Glutamatergic neuron (in vitro differentiated cells): ENCODE results near the gene TMIGD3. TPM values are rescaled to one million over a fixed set of nuclear protein-coding genes. Genes with fewer than 3 reads are reported as not detected.

ENCODE experiments used
- DNase-seq: peaks from one replicate; pipeline ENCODE4 v3.0.0; 2022
- H3K27ac Mint-ChIP-seq: one replicate; pipeline ENCODE4 v1.8.0; 2020; ENCODE audit warnings: mild to moderate bottlenecking, mixed read lengths, inconsistent platforms; ENCODE audit not compliant: unreplicated experiment
- H3K27me3 Mint-ChIP-seq: one replicate; pipeline ENCODE4 v1.8.0; 2020; ENCODE audit warnings: mild to moderate bottlenecking, moderate library complexity, mixed read lengths, inconsistent platforms; ENCODE audit not compliant: unreplicated experiment
- H3K36me3 Mint-ChIP-seq: one replicate; pipeline ENCODE4 v1.8.0; 2020; ENCODE audit warnings: mild to moderate bottlenecking, mixed read lengths, inconsistent platforms; ENCODE audit not compliant: unreplicated experiment
- H3K4me1 Mint-ChIP-seq: one replicate; pipeline ENCODE4 v1.8.0; 2020; ENCODE audit warnings: mild to moderate bottlenecking, low read depth, mixed read lengths, inconsistent platforms; ENCODE audit not compliant: unreplicated experiment
- H3K4me3 Mint-ChIP-seq: one replicate; pipeline ENCODE4 v1.8.0; 2020; ENCODE audit warnings: mild to moderate bottlenecking, mixed read lengths, inconsistent platforms; ENCODE audit not compliant: unreplicated experiment
- H3K9me3 Mint-ChIP-seq: one replicate; pipeline ENCODE4 v1.8.0; 2020; ENCODE audit warnings: mild to moderate bottlenecking, moderate library complexity, mixed read lengths, inconsistent platforms; ENCODE audit not compliant: unreplicated experiment
- total RNA-seq: library from RNA; stranded (reverse); fragmentation: NEBNext Ultra II Directional; extraction: Animal tissue kit (Norgen Biotek cat#: 25700); gene quantifications from one replicate; pipeline ENCODE4 v1.2.1, GENCODE V29; 2021; ENCODE audit not compliant: unreplicated experiment
- TF ChIP-seq, protein P1 (sequence below): fragments of 200-600 bp; sonication (generic); IDR thresholded peaks from one replicate; pipeline ENCODE4 v1.5.0; 2021; ENCODE audit not compliant: partially characterized antibody, unreplicated experiment

TMIGD3 gene
- total RNA-seq, 1 donor from 2014 or later, result not detected

DNA sequence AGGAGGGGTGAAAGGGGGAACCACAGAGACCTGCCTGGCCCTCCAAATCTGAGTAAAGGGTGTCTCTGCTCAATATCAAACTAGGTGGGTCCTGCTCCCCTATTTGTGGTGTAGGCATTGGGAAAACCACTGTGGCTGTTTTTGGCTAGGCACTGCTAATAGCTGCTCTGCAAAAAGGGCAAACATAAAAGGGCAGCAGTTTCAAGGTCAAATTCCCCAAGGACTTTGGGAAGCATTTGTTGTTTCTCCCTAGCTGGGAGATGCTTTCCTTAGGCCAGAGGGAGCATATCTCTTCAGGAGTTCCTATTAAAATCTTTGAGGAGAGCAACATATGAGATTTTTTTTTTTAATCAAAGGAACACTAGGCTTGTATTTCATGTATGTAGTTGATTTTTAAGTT is 27.2 kb downstream of the TMIGD3 start:
- Mint-ChIP-seq H3K9me3 (no peaks in the 10 kb centered on the region), H3K4me3 (no peak overlapping the region), H3K4me1 (peaks cover 17% of the 10 kb centered on the region), H3K27me3 (peaks cover 2% of the 10 kb centered on the region), H3K36me3 (no peaks in the 10 kb centered on the region), H3K27ac (no peak overlapping the region)
- DNase-seq, result no peak
- TF ChIP-seq, protein P1, sequence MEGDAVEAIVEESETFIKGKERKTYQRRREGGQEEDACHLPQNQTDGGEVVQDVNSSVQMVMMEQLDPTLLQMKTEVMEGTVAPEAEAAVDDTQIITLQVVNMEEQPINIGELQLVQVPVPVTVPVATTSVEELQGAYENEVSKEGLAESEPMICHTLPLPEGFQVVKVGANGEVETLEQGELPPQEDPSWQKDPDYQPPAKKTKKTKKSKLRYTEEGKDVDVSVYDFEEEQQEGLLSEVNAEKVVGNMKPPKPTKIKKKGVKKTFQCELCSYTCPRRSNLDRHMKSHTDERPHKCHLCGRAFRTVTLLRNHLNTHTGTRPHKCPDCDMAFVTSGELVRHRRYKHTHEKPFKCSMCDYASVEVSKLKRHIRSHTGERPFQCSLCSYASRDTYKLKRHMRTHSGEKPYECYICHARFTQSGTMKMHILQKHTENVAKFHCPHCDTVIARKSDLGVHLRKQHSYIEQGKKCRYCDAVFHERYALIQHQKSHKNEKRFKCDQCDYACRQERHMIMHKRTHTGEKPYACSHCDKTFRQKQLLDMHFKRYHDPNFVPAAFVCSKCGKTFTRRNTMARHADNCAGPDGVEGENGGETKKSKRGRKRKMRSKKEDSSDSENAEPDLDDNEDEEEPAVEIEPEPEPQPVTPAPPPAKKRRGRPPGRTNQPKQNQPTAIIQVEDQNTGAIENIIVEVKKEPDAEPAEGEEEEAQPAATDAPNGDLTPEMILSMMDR, result no peak

DNA sequence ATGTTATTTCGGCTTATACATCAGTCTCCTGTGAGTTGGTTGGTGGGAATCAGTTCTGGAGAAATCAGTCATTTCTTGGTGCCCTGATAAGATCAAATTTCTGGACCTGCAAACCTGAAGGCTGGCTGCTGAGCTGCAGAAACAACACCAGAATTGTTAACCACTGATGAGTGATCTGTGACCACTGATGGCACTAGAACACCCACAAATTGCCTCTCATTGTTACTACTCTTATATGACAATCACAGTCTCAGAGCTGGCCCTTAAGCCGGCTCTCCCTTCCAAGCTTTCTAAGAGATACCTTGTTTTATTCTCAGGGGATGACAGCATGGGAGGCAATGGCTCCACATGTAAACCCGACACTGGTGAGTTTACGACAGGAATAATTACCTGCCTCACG is 27.7 kb downstream of the TMIGD3 start:
- Mint-ChIP-seq H3K36me3 (no peaks in the 10 kb centered on the region), H3K4me3 (no peak overlapping the region), H3K27ac (no peak overlapping the region), H3K9me3 (no peaks in the 10 kb centered on the region), H3K4me1 (peaks cover 17% of the 10 kb centered on the region), H3K27me3 (peaks cover 2% of the 10 kb centered on the region)
- TF ChIP-seq, protein P1, result no peak
- DNase-seq, result no peak

DNA sequence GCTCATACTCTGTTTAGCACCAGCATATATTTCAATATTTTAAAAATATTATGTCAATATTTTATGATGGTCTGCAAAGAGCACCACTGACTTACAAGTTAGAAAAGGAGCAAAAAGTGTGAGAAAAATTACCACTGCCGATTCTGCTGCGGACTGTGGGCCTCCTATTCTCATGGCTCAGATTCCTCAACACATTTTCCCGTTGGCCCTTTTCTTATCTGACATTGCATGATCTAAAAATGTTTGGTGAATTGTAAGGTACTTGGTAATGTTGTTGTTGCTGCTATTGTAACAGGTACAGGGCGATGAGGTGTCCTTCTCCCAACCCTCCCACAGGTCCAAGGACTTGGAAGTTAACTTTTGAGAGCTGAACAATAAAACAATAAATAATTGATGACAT is 28.9 kb downstream of the TMIGD3 start:
- Mint-ChIP-seq H3K27me3 (peaks cover 2% of the 10 kb centered on the region), H3K4me3 (no peak overlapping the region), H3K9me3 (no peaks in the 10 kb centered on the region), H3K27ac (no peak overlapping the region), H3K36me3 (no peaks in the 10 kb centered on the region), H3K4me1 (peaks cover 17% of the 10 kb centered on the region)
- DNase-seq, result no peak
- TF ChIP-seq, protein P1, result no peak

DNA sequence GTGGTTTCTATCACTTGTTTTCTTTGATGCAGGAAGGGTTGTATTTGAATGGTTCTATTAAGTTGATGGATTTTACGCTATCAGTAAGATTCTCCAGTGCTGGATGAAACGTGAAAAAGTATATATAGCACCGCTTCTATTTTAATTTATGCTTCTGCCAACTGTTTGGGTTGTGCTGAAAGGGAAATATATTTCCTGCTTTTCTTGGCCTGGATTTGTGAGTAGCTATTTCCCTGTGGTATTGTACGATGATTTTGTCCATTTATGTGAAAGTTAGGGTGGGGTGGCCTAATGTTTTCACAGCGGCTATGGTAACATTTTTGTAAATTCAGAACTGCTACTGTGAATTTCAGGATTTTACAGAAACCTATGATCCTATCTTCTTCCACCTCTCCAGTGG is 29.3 kb downstream of the TMIGD3 start:
- Mint-ChIP-seq H3K4me3 (no peak overlapping the region), H3K27ac (no peak overlapping the region), H3K4me1 (peaks cover 17% of the 10 kb centered on the region), H3K9me3 (no peaks in the 10 kb centered on the region), H3K36me3 (no peaks in the 10 kb centered on the region), H3K27me3 (peaks cover 2% of the 10 kb centered on the region)
- TF ChIP-seq, protein P1, result no peak
- no peak for DNase-seq

DNA sequence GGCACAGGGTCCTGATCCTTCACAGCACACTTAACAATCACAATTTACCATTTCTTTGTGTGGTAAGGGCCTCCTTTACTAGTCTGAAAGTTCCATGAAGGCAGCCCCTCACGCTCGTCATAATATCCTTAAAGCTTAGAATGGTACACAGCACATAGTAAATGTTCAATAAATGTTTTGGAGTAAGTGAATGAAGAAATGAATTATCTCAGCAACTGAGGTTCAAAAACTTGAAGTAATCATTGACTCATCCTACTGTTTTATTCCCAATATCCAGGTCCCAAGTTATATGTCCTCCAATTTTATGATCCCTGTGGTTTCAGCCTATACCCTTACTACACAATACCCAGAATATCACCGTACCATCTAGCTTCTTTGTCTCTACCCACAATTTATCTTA is 31.9 kb downstream of the TMIGD3 start:
- Mint-ChIP-seq H3K27me3 (peaks cover 2% of the 10 kb centered on the region), H3K9me3 (no peaks in the 10 kb centered on the region), H3K4me3 (no peak overlapping the region), H3K36me3 (no peaks in the 10 kb centered on the region), H3K4me1 (peaks cover 8% of the 10 kb centered on the region), H3K27ac (no peak overlapping the region)
- TF ChIP-seq, protein P1, result no peak
- no peak for DNase-seq
